ENCODE data around the gene COG5.

COG5 gene

GRCh38 chr7:107563775-107564552 lies at the start of gene COG5, which contains the start of gene DUS4L:
Gene COG5, minus strand, starts transcription at chr7:107563920. Its CDS starts 24 bp downstream, at chr7:107563896.
Gene DUS4L, plus strand, starts transcription at chr7:107563971. Its CDS starts 3,100 bp downstream, at chr7:107567071.
- DNase-seq (ENCODE audit: low read depth in 2 of 2), result peak; percentile 79 to 81

GRCh38 chr7:107613439-107613838 lies 49.7 kb upstream of the COG5 start:
- no peak for DNase-seq (ENCODE audit: low read depth in 2 of 2)

- DNase-seq (ENCODE audit: low read depth in 2 of 2), result no peak
These were observed 46.6 kb upstream of the COG5 start for GRCh38 chr7:107610323-107610722.

- no peak for DNase-seq (ENCODE audit: low read depth in 2 of 2)
These were observed 46.1 kb upstream of the COG5 start for GRCh38 chr7:107609811-107610261.

- no peak for DNase-seq (ENCODE audit: low read depth in 2 of 2)
These were observed 42.6 kb upstream of the COG5 start for GRCh38 chr7:107606303-107606702.

- no peak for DNase-seq (ENCODE audit: low read depth in 2 of 2)
These were observed 41.6 kb upstream of the COG5 start for GRCh38 chr7:107605218-107605815.

- DNase-seq (ENCODE audit: low read depth in 2 of 2), result no peak
These were observed 37.1 kb upstream of the COG5 start for GRCh38 chr7:107600816-107601215.

GRCh38 chr7:107599262-107599661 lies 35.5 kb upstream of the COG5 start:
- no peak for DNase-seq (ENCODE audit: low read depth in 2 of 2)

- DNase-seq (ENCODE audit: low read depth in 2 of 2), result no peak
These were observed 34.2 kb upstream of the COG5 start for GRCh38 chr7:107597953-107598352.

- DNase-seq (ENCODE audit: low read depth in 2 of 2), result no peak
These were observed 33.8 kb upstream of the COG5 start for GRCh38 chr7:107597582-107597916.

GRCh38 chr7:107596881-107597581 lies 33.3 kb upstream of the COG5 start:
- no peak for DNase-seq (ENCODE audit: low read depth in 2 of 2)

GRCh38 chr7:107594961-107595737 lies 31.4 kb upstream of the COG5 start:
- DNase-seq (ENCODE audit: low read depth in 2 of 2), result no peak

- DNase-seq (ENCODE audit: low read depth in 2 of 2), result no peak
These were observed 29.3 kb upstream of the COG5 start for GRCh38 chr7:107593025-107593410.

- DNase-seq (ENCODE audit: low read depth in 2 of 2), result no peak
These were observed 28.8 kb upstream of the COG5 start for GRCh38 chr7:107592361-107593024.

- DNase-seq (ENCODE audit: low read depth in 2 of 2), result no peak
These were observed 27.7 kb upstream of the COG5 start for GRCh38 chr7:107591421-107591820.

GRCh38 chr7:107588529-107589130 lies 24.9 kb upstream of the COG5 start:
- no peak for DNase-seq (ENCODE audit: low read depth in 2 of 2)

GRCh38 chr7:107584716-107585115 lies 21.0 kb upstream of the COG5 start:
- no peak for DNase-seq (ENCODE audit: low read depth in 2 of 2)

- DNase-seq (ENCODE audit: low read depth in 2 of 2), result no peak
These were observed 19.2 kb upstream of the COG5 start for GRCh38 chr7:107582875-107583274.

GRCh38 chr7:107581387-107582013 lies 17.8 kb upstream of the COG5 start:
- no peak for DNase-seq (ENCODE audit: low read depth in 2 of 2)

GRCh38 chr7:107580716-107581383 lies 17.1 kb upstream of the COG5 start:
- DNase-seq (ENCODE audit: low read depth in 2 of 2), result no peak
